Measurements from ENCODE around the gene KIF21B.

KIF21B gene

GRCh38 chr1:201042779-201043461 lies 19.4 kb upstream of the KIF21B start:
- peak; percentile 91 for DNase-seq

GRCh38 chr1:201041011-201041410 lies 17.5 kb upstream of the KIF21B start:
- no peak for DNase-seq

- DNase-seq = peak; percentile 61
Measured at GRCh38 chr1:201039876-201040275, 16.4 kb upstream of the KIF21B start.

GRCh38 chr1:201039418-201039817 lies 15.9 kb upstream of the KIF21B start:
- no peak for DNase-seq

- peak; percentile 21 for DNase-seq
Measured at GRCh38 chr1:201038186-201038876, 14.8 kb upstream of the KIF21B start.

- DNase-seq = no peak
Measured at GRCh38 chr1:201036188-201036842, 12.8 kb upstream of the KIF21B start.

GRCh38 chr1:201034671-201035070 lies 11.2 kb upstream of the KIF21B start:
- DNase-seq = no peak

- DNase-seq = no peak
Measured at GRCh38 chr1:201032408-201032807, 8.9 kb upstream of the KIF21B start.

GRCh38 chr1:201028461-201028889 lies 5.0 kb upstream of the KIF21B start:
- DNase-seq = no peak

- DNase-seq = no peak
Measured at GRCh38 chr1:201026836-201027235, 3.3 kb upstream of the KIF21B start.

- DNase-seq = no peak
Measured at GRCh38 chr1:201026234-201026633, 2.7 kb upstream of the KIF21B start.

GRCh38 chr1:201025571-201026002 lies 2.1 kb upstream of the KIF21B start:
- DNase-seq = no peak

GRCh38 chr1:201024625-201024998 lies 1.1 kb upstream of the KIF21B start:
- no peak for DNase-seq

- DNase-seq = no peak
Measured at GRCh38 chr1:201023920-201024624, 558 bp upstream of the KIF21B start.

- DNase-seq = no peak
Measured at GRCh38 chr1:201022820-201023516, 546 bp downstream of the KIF21B start.

- peak; percentile 22 for DNase-seq
Measured at GRCh38 chr1:201022493-201022819, 1.1 kb downstream of the KIF21B start.

GRCh38 chr1:201021630-201022492 lies 1.7 kb downstream of the KIF21B start:
- peak; percentile 18 for DNase-seq

GRCh38 chr1:201020721-201021629 lies 2.5 kb downstream of the KIF21B start:
- peak; percentile 48 for DNase-seq

- no peak for DNase-seq
Measured at GRCh38 chr1:201020040-201020591, 3.4 kb downstream of the KIF21B start.

GRCh38 chr1:201019321-201019977 lies 4.1 kb downstream of the KIF21B start:
- no peak for DNase-seq
